GM10248 (cell line): ENCODE results near the gene FAR2.
"Not testable (repeated sequence)": the region's sequence is repeated elsewhere in the genome, so short reads cannot be mapped to it uniquely, and the experiment has no call there.

ENCODE experiments used
- CTCF ChIA-PET: fragments of 300-600 bp; sonication (Branson Sonifier 250); formaldehyde crosslinking; extraction: SDS; loops from one replicate; lab custom pipeline; 2021; ENCODE audit warnings: antibody characterized with exemption; lab: Yijun Ruan, JAX
- POLR2A ChIA-PET: fragments of 350-650 bp; sonication (Branson Sonifier 250); formaldehyde crosslinking; extraction: SDS; loops from one replicate; lab custom pipeline; 2020; ENCODE audit warnings: antibody characterized with exemption; lab: Yijun Ruan, JAX
- DNase-seq: peaks from one replicate; pipeline ENCODE4 v3.0.0; 2012; ENCODE audit errors: extremely low spot score
- TF ChIP-seq, protein P1 (sequence below): IDR thresholded peaks from 2 replicates; pipeline ENCODE4 v1.5.1; 2012; ENCODE audit warnings: mild to moderate bottlenecking, low read depth; ENCODE audit errors: extremely low read depth, missing control alignments, control extremely low read depth

Gene FAR2

GRCh38 chr12:29282031-29282816 is 133.1 kb downstream of the FAR2 start:
- TF ChIP-seq, protein P1, sequence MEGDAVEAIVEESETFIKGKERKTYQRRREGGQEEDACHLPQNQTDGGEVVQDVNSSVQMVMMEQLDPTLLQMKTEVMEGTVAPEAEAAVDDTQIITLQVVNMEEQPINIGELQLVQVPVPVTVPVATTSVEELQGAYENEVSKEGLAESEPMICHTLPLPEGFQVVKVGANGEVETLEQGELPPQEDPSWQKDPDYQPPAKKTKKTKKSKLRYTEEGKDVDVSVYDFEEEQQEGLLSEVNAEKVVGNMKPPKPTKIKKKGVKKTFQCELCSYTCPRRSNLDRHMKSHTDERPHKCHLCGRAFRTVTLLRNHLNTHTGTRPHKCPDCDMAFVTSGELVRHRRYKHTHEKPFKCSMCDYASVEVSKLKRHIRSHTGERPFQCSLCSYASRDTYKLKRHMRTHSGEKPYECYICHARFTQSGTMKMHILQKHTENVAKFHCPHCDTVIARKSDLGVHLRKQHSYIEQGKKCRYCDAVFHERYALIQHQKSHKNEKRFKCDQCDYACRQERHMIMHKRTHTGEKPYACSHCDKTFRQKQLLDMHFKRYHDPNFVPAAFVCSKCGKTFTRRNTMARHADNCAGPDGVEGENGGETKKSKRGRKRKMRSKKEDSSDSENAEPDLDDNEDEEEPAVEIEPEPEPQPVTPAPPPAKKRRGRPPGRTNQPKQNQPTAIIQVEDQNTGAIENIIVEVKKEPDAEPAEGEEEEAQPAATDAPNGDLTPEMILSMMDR = no peak
- DNase-seq = no peak
- POLR2A ChIA-PET = no interaction called here
- CTCF ChIA-PET = no interaction called here

DNA sequence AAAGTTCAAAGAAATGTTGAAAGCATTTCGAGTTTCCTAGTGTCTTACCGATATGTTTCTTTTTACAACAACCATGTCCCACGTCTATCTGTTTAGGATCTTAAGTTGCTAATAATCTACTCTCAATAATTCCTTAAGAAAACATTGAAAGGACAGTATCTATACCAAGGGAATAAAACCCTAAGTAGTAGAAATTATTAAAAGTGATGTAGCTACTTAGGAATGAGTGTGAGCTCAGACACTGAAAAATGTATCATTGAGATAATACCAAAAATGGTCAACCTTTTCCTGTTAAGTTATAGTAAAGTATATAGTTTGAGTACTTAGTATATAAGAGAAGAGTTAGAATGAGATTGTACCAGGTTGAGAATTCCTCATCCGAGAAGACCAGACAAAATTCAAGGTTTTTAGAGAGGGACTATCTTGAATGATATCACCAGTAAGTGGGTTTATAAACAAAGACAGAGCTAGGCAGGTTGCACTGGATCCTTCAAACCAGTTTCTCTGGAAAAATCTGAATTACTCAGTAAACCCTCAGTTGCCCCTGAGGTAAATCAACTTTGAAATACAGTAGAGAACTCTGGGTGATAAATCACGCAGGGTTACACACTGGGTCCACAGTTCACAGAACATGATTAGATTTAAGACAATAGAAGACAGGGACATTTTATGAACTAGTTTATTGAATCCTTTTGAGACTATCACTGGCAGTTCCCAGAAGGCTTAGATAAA is 135.1 kb downstream of the FAR2 start:
- DNase-seq = no peak
- CTCF ChIA-PET = no interaction called here
- POLR2A ChIA-PET = no interaction called here
- TF ChIP-seq, protein P1 = no peak

- TF ChIP-seq, protein P1 = no peak
- CTCF ChIA-PET = no interaction called here
These were observed 137.2 kb downstream of the FAR2 start for GRCh38 chr12:29286081-29286790.

DNA sequence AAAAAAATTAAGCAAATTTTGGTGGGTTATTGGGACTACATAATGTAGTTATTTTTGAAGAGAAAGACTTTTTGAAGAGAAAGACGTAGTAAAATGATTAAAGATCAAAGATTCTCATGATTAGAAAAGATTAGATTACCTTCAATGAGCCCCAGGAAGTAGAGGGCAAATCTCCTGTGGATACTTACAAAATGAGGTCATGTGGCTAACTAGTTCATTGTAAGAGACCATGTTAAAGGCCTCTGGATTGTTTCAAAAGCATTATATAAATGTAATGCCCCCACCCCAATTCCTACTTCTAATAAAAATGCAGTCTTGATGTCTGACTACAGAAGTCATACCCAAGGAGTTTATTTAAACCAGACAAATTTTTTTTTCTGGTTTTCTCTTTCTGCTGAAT is 138.5 kb downstream of the FAR2 start:
- DNase-seq = no peak
- TF ChIP-seq, protein P1 = no peak
- CTCF ChIA-PET = no interaction called here
- POLR2A ChIA-PET = no interaction called here

More at GRCh38 chr12:29286081-29286790, 137.2 kb downstream of the FAR2 start:
- DNase-seq = no peak
- POLR2A ChIA-PET = no interaction called here

GRCh38 chr12:29288031-29288430 is 139.0 kb downstream of the FAR2 start:
- POLR2A ChIA-PET = no interaction called here
- CTCF ChIA-PET = no interaction called here
- no peak for DNase-seq
- TF ChIP-seq, protein P1 = no peak

- DNase-seq, POLR2A ChIA-PET, CTCF ChIA-PET: not testable (repeated sequence)
These were observed 141.4 kb downstream of the FAR2 start for GRCh38 chr12:29290475-29290874.
